Glutamatergic neuron (in vitro differentiated cells): ENCODE data around the gene UBN1. TPM values are rescaled to one million over a fixed set of nuclear protein-coding genes. Genes with fewer than 3 reads are reported as not detected.

Experiments
- DNase-seq: peaks from one replicate; pipeline ENCODE4 v3.0.0; 2022
- H3K27ac Mint-ChIP-seq: one replicate; pipeline ENCODE4 v1.8.0; 2020; ENCODE audit warnings: mild to moderate bottlenecking, mixed read lengths, inconsistent platforms; ENCODE audit not compliant: unreplicated experiment
- H3K27me3 Mint-ChIP-seq: one replicate; pipeline ENCODE4 v1.8.0; 2020; ENCODE audit warnings: mild to moderate bottlenecking, moderate library complexity, mixed read lengths, inconsistent platforms; ENCODE audit not compliant: unreplicated experiment
- H3K36me3 Mint-ChIP-seq: one replicate; pipeline ENCODE4 v1.8.0; 2020; ENCODE audit warnings: mild to moderate bottlenecking, mixed read lengths, inconsistent platforms; ENCODE audit not compliant: unreplicated experiment
- H3K4me1 Mint-ChIP-seq: one replicate; pipeline ENCODE4 v1.8.0; 2020; ENCODE audit warnings: mild to moderate bottlenecking, low read depth, mixed read lengths, inconsistent platforms; ENCODE audit not compliant: unreplicated experiment
- H3K4me3 Mint-ChIP-seq: one replicate; pipeline ENCODE4 v1.8.0; 2020; ENCODE audit warnings: mild to moderate bottlenecking, mixed read lengths, inconsistent platforms; ENCODE audit not compliant: unreplicated experiment
- H3K9me3 Mint-ChIP-seq: one replicate; pipeline ENCODE4 v1.8.0; 2020; ENCODE audit warnings: mild to moderate bottlenecking, moderate library complexity, mixed read lengths, inconsistent platforms; ENCODE audit not compliant: unreplicated experiment
- CTCF ChIP-seq: fragments of 200-600 bp; sonication (generic); IDR thresholded peaks from one replicate; pipeline ENCODE4 v1.5.0; 2021; ENCODE audit not compliant: partially characterized antibody, unreplicated experiment
- total RNA-seq: library from RNA; stranded (reverse); fragmentation: NEBNext Ultra II Directional; extraction: Animal tissue kit (Norgen Biotek cat#: 25700); gene quantifications from one replicate; pipeline ENCODE4 v1.2.1, GENCODE V29; 2021; ENCODE audit not compliant: unreplicated experiment

UBN1 gene
- total RNA-seq, 1 donor from 2014 or later, result 34.3 TPM

- Mint-ChIP-seq H3K4me1 (no peaks in the 10 kb centered on the region), H3K27me3 (peaks cover 2% of the 10 kb centered on the region), H3K9me3 (no peaks in the 10 kb centered on the region), H3K27ac (no peak overlapping the region), H3K4me3 (no peak overlapping the region), H3K36me3 (no peaks in the 10 kb centered on the region)
- TF ChIP-seq CTCF, result no peak
- DNase-seq, result no peak
Observed at GRCh38 chr16:4913130-4913773, 66.0 kb downstream of the UBN1 start.

GRCh38 chr16:4913774-4914525, 66.7 kb downstream of the UBN1 start:
- H3K27ac Mint-ChIP-seq, result no peak overlapping the region
- no peak for DNase-seq
- no peaks in the 10 kb centered on the region for H3K9me3 Mint-ChIP-seq
- TF ChIP-seq CTCF, result no peak
- no peak overlapping the region for H3K4me3 Mint-ChIP-seq
- no peaks in the 10 kb centered on the region for H3K4me1 Mint-ChIP-seq
- H3K27me3 Mint-ChIP-seq, result peaks cover 2% of the 10 kb centered on the region
- no peaks in the 10 kb centered on the region for H3K36me3 Mint-ChIP-seq

GRCh38 chr16:4914528-4915225, 67.4 kb downstream of the UBN1 start:
- no peak overlapping the region for H3K27ac Mint-ChIP-seq

GRCh38 chr16:4915226-4915761, 68.0 kb downstream of the UBN1 start:
- H3K4me3 Mint-ChIP-seq, result no peak overlapping the region
- no peaks in the 10 kb centered on the region for H3K9me3 Mint-ChIP-seq

More at GRCh38 chr16:4914528-4915225, 67.4 kb downstream of the UBN1 start:
- no peak for DNase-seq
- Mint-ChIP-seq H3K4me1 (no peaks in the 10 kb centered on the region), H3K36me3 (no peaks in the 10 kb centered on the region), H3K27me3 (peaks cover 6% of the 10 kb centered on the region), H3K9me3 (no peaks in the 10 kb centered on the region), H3K4me3 (no peak overlapping the region)
- no peak for TF ChIP-seq CTCF

More at GRCh38 chr16:4915226-4915761, 68.0 kb downstream of the UBN1 start:
- peaks cover 6% of the 10 kb centered on the region for H3K27me3 Mint-ChIP-seq
- H3K27ac Mint-ChIP-seq, result no peak overlapping the region
- DNase-seq, result no peak
- H3K4me1 Mint-ChIP-seq, result no peaks in the 10 kb centered on the region
- TF ChIP-seq CTCF, result no peak
- H3K36me3 Mint-ChIP-seq, result no peaks in the 10 kb centered on the region
